HEK293 (cell line): ENCODE results near the gene HSD11B1.

Source experiments
- CTCF ChIA-PET: fragments of 350-600 bp; formaldehyde crosslinking; extraction: SDS; loops from one replicate; lab custom pipeline; 2021; ENCODE audit warnings: antibody characterized with exemption; lab: Yijun Ruan, JAX
- POLR2A ChIA-PET: fragments of 300-600 bp; formaldehyde crosslinking; extraction: SDS; loops from one replicate; lab custom pipeline; 2020; ENCODE audit warnings: antibody characterized with exemption, inconsistent platforms; lab: Yijun Ruan, JAX
- H3K27ac ChIP-seq: fragments of 200-500 bp; sonication (Bioruptor generic); 2 replicates; pipeline ENCODE4 v1.5.1; 2014; ENCODE audit warnings: low read depth, low read length, control low read depth, inconsistent platforms; ENCODE audit errors: extremely low read depth
- H3K36me3 ChIP-seq, 2 experiments: fragments of 200-500 bp in 1 of 2; sonication (Bioruptor generic) in 1 of 2; 1 replicate in 1 of 2; 2 replicates in 1 of 2; pipeline ENCODE4 v1.5.1; 2014 to 2017; ENCODE audit warnings: inconsistent platforms in 2 of 2, low read length in 2 of 2; ENCODE audit not compliant: control insufficient read depth in 2 of 2, insufficient read depth in 1 of 2
- H3K4me1 ChIP-seq: fragments of 200-500 bp; sonication (Bioruptor generic); 2 replicates; pipeline ENCODE4 v1.5.1; 2014; ENCODE audit warnings: mild to moderate bottlenecking, low read length, inconsistent platforms; ENCODE audit not compliant: control insufficient read depth, insufficient read depth
- H3K4me3 ChIP-seq: 2 replicates; pipeline ENCODE4 v1.5.1; 2011; ENCODE audit warnings: low read depth, mild to moderate bottlenecking, control low read depth, low read length, moderate library complexity
- H3K9me3 ChIP-seq: fragments of 200-500 bp; sonication (Bioruptor generic); 2 replicates; pipeline ENCODE4 v1.5.1; 2014; ENCODE audit warnings: low read depth, low read length, inconsistent platforms; ENCODE audit not compliant: control insufficient read depth, insufficient read depth
- GLIS1 ChIP-seq: fragments of 450-650 bp; formaldehyde crosslinking; IDR thresholded peaks from 2 replicates; pipeline ENCODE4 v1.5.1; 2016; ENCODE audit warnings: missing biosample characterization, missing genetic modification characterization
- KLF1 ChIP-seq: fragments of 450-650 bp; formaldehyde crosslinking; IDR thresholded peaks from 2 replicates; pipeline ENCODE4 v1.5.1; 2016; ENCODE audit warnings: missing biosample characterization, missing genetic modification characterization
- MYNN ChIP-seq: fragments of 450-650 bp; formaldehyde crosslinking; IDR thresholded peaks from 2 replicates; pipeline ENCODE4 v1.5.1; 2016; ENCODE audit warnings: missing biosample characterization, missing genetic modification characterization, borderline replicate concordance
- OVOL3 ChIP-seq: fragments of 450-650 bp; formaldehyde crosslinking; IDR thresholded peaks from 2 replicates; pipeline ENCODE4 v1.5.1; 2016; ENCODE audit warnings: missing biosample characterization, missing genetic modification characterization
- PRDM1 ChIP-seq: fragments of 450-650 bp; formaldehyde crosslinking; IDR thresholded peaks from 2 replicates; pipeline ENCODE4; 2016; ENCODE audit warnings: missing biosample characterization, missing genetic modification characterization
- SALL2 ChIP-seq: fragments of 450-650 bp; formaldehyde crosslinking; IDR thresholded peaks from 2 replicates; pipeline ENCODE4 v1.5.0; 2017; ENCODE audit warnings: missing biosample characterization, mild to moderate bottlenecking, missing genetic modification characterization, borderline replicate concordance
- SCRT2 ChIP-seq: fragments of 450-650 bp; formaldehyde crosslinking; IDR thresholded peaks from 2 replicates; pipeline ENCODE4 v1.5.1; 2016; ENCODE audit warnings: missing biosample characterization, missing genetic modification characterization
- YY2 ChIP-seq: fragments of 450-650 bp; formaldehyde crosslinking; IDR thresholded peaks from 2 replicates; pipeline ENCODE4 v1.5.1; 2016; ENCODE audit warnings: missing biosample characterization, missing genetic modification characterization
- ZFP69B ChIP-seq: fragments of 450-650 bp; formaldehyde crosslinking; IDR thresholded peaks from 2 replicates; pipeline ENCODE4 v1.5.1; 2016; ENCODE audit warnings: missing biosample characterization, missing genetic modification characterization
- ZNF10 ChIP-seq: fragments of 450-650 bp; formaldehyde crosslinking; IDR thresholded peaks from 2 replicates; pipeline ENCODE4 v1.5.1; 2017; ENCODE audit warnings: missing biosample characterization, missing genetic modification characterization
- ZNF112 ChIP-seq: fragments of 450-650 bp; formaldehyde crosslinking; IDR thresholded peaks from 2 replicates; pipeline ENCODE4 v1.5.0; 2017; ENCODE audit warnings: missing biosample characterization, missing genetic modification characterization
- ZNF16 ChIP-seq: fragments of 450-650 bp; formaldehyde crosslinking; IDR thresholded peaks from 2 replicates; pipeline ENCODE4 v1.5.1; 2016; ENCODE audit warnings: low read depth, missing biosample characterization, missing genetic modification characterization
- ZNF19 ChIP-seq: fragments of 450-650 bp; formaldehyde crosslinking; IDR thresholded peaks from 2 replicates; pipeline ENCODE4; 2016; ENCODE audit warnings: missing biosample characterization, missing genetic modification characterization, low read depth
- ZNF202 ChIP-seq: fragments of 450-650 bp; formaldehyde crosslinking; IDR thresholded peaks from 2 replicates; pipeline ENCODE4 v1.5.1; 2016; ENCODE audit warnings: missing biosample characterization, missing genetic modification characterization, borderline replicate concordance
- ZNF341 ChIP-seq: fragments of 450-650 bp; formaldehyde crosslinking; IDR thresholded peaks from 2 replicates; pipeline ENCODE4; 2016; ENCODE audit warnings: low read depth, missing biosample characterization, missing genetic modification characterization
- ZNF350 ChIP-seq: fragments of 450-650 bp; formaldehyde crosslinking; IDR thresholded peaks from 2 replicates; pipeline ENCODE4 v1.5.0; 2017; ENCODE audit warnings: missing biosample characterization, mild to moderate bottlenecking, missing genetic modification characterization
- ZNF391 ChIP-seq: fragments of 450-650 bp; formaldehyde crosslinking; IDR thresholded peaks from 2 replicates; pipeline ENCODE4 v1.5.1; 2016; ENCODE audit warnings: low read depth, missing biosample characterization, missing genetic modification characterization, borderline replicate concordance
- ZNF548 ChIP-seq: fragments of 450-650 bp; formaldehyde crosslinking; IDR thresholded peaks from 2 replicates; pipeline ENCODE4 v1.5.1; 2016; ENCODE audit warnings: missing biosample characterization, missing genetic modification characterization
- ZNF629 ChIP-seq: fragments of 450-650 bp; formaldehyde crosslinking; IDR thresholded peaks from 2 replicates; pipeline ENCODE4 v1.5.1; 2017; ENCODE audit warnings: missing biosample characterization, missing genetic modification characterization
- ZNF670 ChIP-seq: fragments of 450-650 bp; formaldehyde crosslinking; IDR thresholded peaks from 2 replicates; pipeline ENCODE4 v1.5.1; 2016; ENCODE audit warnings: missing biosample characterization, missing genetic modification characterization, low read depth
- TF ChIP-seq, protein P1 (sequence below): fragments of 450-650 bp; formaldehyde crosslinking; IDR thresholded peaks from 2 replicates; pipeline ENCODE4 v1.5.1; 2017; ENCODE audit warnings: missing biosample characterization, missing genetic modification characterization
- TF ChIP-seq, protein P2 (sequence below): fragments of 450-650 bp; formaldehyde crosslinking; conservative IDR thresholded peaks from 2 replicates; pipeline ENCODE4 v1.5.1; 2016; ENCODE audit warnings: low read depth, missing biosample characterization, missing genetic modification characterization

Gene HSD11B1

DNA sequence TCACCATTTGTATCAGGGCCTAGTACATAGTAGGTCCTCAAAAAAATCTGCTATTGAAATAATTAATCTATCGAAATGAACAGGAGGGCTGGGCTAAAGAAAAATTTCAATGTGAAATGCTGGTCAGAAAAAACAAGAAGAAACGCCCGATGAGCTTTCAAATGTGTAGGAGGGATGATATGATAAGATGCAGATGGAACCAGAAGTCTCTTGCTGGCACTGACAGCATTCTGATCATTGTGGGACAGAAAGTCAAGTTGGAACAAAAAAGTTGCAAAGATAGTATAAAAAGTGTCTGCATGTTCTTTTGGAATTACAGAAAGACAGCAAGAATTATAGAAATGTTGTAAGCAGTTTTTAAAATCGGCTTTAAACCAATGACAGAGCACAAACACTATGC, 18.3 kb upstream of the HSD11B1 start (continued):
- TF ChIP-seq ZNF670 (tag by site-specific recombination): no peak
- TF ChIP-seq, all 188 proteins: peak for 0

DNA sequence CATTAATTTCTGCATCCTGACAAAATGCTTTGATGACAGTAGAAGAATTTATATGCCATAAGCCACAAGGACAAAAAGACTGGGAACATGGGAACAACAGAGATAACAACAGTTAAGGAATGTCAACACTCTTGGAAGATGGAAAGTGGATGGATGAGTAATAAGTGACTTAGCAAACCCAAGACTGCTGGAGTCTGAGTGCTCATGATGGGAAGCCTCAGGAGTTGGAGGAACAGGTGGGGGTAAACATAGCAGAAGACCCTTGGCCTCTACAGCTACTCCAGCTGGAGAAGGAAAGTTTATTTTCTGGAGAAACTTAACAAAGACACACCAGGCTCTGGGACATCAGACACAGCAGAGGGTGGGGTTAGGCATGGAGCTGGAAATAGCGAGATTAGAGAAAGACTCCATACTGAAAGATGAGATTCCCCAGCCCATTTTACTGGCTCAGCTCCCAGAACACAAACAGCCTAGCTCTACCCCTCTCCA, 15.9 kb upstream of the HSD11B1 start:
- Histone ChIP-seq H3K9me3 (no peaks in the 10 kb centered on the region), H3K4me1 (no peaks in the 10 kb centered on the region), H3K36me3 (no peaks in the 10 kb centered on the region), H3K27ac (no peak overlapping the region), H3K4me3 (no peak overlapping the region)
- ChIA-PET POLR2A (no interaction called here), CTCF (interaction anchor here (0.6 to 8.2 kb wide), 14 partner anchors 9 to 623 kb away, joined by 3 to 75 read pairs (median 4); partner anchors contain the start of genes G0S2 and LAMB3)
- TF ChIP-seq, protein P1, sequence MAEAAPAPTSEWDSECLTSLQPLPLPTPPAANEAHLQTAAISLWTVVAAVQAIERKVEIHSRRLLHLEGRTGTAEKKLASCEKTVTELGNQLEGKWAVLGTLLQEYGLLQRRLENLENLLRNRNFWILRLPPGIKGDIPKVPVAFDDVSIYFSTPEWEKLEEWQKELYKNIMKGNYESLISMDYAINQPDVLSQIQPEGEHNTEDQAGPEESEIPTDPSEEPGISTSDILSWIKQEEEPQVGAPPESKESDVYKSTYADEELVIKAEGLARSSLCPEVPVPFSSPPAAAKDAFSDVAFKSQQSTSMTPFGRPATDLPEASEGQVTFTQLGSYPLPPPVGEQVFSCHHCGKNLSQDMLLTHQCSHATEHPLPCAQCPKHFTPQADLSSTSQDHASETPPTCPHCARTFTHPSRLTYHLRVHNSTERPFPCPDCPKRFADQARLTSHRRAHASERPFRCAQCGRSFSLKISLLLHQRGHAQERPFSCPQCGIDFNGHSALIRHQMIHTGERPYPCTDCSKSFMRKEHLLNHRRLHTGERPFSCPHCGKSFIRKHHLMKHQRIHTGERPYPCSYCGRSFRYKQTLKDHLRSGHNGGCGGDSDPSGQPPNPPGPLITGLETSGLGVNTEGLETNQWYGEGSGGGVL: peak; percentile 48
- TF ChIP-seq ZNF548 (tag by site-specific recombination) (no peak), KLF1 (tag by site-specific recombination) (0 out of 2 replicates have a peak, but pooled peaks have one; percentile 8), PRDM1 (tag by site-specific recombination) (peak; percentile 50; the same call in 1 of the 2 replicates), SCRT2 (tag by site-specific recombination) (0 out of 2 replicates have a peak, but pooled peaks have one; percentile 19), ZNF112 (tag by site-specific recombination) (no peak)

DNA sequence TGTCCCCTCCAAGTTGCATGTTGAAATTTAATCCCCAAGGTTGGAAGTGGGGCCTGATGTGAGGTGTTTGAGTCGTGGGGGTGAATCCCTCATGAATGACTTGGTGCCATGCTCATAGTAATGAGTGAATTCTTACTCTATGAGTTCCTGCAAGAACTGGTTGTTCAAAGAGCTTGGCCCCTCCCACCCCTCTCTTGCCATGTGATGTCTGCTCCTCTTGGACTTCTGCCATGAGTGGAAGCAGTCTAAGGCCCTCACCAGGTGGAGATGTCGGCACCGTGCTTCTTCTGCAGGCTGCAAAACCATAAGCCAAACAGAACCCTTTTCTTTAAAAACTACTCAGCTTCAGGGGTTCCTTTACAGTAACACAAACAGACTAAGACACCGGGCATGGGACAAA, 15.2 kb upstream of the HSD11B1 start:
- H3K36me3 ChIP-seq: no peaks in the 10 kb centered on the region
- no peak overlapping the region for H3K4me3 ChIP-seq
- ChIA-PET CTCF (interaction anchor here (0.5 to 8.2 kb wide), 13 partner anchors 9 to 622 kb away, joined by 3 to 75 read pairs (median 3); partner anchors contain the start of gene LAMB3), POLR2A (interaction anchor here (0.6 kb wide), 1 partner anchor 174 kb away, joined by 3 read pairs; no protein-coding TSS in a partner anchor)
- H3K4me1 ChIP-seq: no peaks in the 10 kb centered on the region
- no peaks in the 10 kb centered on the region for H3K9me3 ChIP-seq
- TF ChIP-seq ZNF10 (tag by site-specific recombination) (0 out of 2 replicates have a peak, but pooled peaks have one; percentile 15), SALL2 (tag by site-specific recombination) (no peak)
- no peak overlapping the region for H3K27ac ChIP-seq

DNA sequence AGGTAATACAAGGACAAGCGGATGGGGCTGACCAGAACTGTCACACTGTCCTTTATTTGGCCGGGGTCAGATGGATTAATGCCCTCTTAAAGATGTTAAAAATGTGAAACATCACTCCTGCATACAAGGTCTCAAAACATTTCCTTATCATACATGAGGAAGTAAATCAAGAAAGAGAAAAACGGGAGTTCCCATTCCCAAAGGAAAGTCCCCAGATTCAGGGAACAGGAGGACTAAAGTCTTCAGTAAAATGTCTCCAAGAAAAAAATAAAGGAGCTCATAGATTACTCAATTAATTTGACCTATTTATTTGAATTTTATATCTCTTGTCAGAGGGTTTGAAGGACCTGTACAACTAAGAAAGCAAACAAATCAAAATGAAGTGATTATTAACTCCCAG, 13.4 kb upstream of the HSD11B1 start:
- Histone ChIP-seq H3K9me3 (no peaks in the 10 kb centered on the region), H3K27ac (no peak overlapping the region), H3K36me3 (no peaks in the 10 kb centered on the region), H3K4me1 (no peaks in the 10 kb centered on the region), H3K4me3 (no peak overlapping the region)
- CTCF ChIA-PET: interaction anchor here (0.7 to 8.2 kb wide), 7 partner anchors 38 to 125 kb away, joined by 3 to 75 read pairs (median 7); no protein-coding TSS in a partner anchor
- POLR2A ChIA-PET: no interaction called here
- TF ChIP-seq ZNF391 (tag by site-specific recombination): no peak
- TF ChIP-seq MYNN: no peak
- TF ChIP-seq ZNF16 (tag by site-specific recombination): no peak

DNA sequence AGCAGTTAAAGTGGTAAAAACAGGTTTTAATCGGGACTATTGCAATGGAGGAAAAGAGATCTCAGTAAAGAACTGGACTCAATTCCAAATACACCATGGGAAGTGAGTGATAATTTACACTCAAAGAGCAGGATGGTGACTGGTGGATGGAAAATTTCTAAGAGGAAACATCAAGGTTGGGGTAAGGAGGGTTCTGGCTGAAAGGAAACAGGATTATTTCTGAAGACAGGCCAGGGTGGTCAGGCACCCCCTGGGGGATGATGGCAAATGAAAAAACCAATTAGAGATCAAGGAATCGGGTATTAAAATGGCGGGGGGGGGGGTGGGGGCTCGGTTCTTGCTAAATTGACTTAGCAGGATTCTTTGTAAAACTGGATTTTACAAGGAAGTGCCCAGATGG, 12.3 kb upstream of the HSD11B1 start:
- CTCF ChIA-PET: interaction anchor here (0.6 to 8.2 kb wide), 13 partner anchors 10 to 1669 kb away, joined by 3 to 75 read pairs (median 5); no protein-coding TSS in a partner anchor
- Histone ChIP-seq H3K27ac (no peak overlapping the region), H3K4me3 (no peak overlapping the region), H3K9me3 (no peaks in the 10 kb centered on the region), H3K4me1 (no peaks in the 10 kb centered on the region), H3K36me3 (no peaks in the 10 kb centered on the region)
- POLR2A ChIA-PET: interaction anchor here (0.6 kb wide), 1 partner anchor 17 kb away, joined by 4 read pairs; the partner anchor contains the start of gene G0S2
- TF ChIP-seq ZNF350 (tag by site-specific recombination): no peak
- TF ChIP-seq PRDM1 (tag by site-specific recombination): no peak
- no peak for TF ChIP-seq YY2 (tag by site-specific recombination)
- TF ChIP-seq ZNF19 (tag by site-specific recombination): no peak
- TF ChIP-seq, protein P2, sequence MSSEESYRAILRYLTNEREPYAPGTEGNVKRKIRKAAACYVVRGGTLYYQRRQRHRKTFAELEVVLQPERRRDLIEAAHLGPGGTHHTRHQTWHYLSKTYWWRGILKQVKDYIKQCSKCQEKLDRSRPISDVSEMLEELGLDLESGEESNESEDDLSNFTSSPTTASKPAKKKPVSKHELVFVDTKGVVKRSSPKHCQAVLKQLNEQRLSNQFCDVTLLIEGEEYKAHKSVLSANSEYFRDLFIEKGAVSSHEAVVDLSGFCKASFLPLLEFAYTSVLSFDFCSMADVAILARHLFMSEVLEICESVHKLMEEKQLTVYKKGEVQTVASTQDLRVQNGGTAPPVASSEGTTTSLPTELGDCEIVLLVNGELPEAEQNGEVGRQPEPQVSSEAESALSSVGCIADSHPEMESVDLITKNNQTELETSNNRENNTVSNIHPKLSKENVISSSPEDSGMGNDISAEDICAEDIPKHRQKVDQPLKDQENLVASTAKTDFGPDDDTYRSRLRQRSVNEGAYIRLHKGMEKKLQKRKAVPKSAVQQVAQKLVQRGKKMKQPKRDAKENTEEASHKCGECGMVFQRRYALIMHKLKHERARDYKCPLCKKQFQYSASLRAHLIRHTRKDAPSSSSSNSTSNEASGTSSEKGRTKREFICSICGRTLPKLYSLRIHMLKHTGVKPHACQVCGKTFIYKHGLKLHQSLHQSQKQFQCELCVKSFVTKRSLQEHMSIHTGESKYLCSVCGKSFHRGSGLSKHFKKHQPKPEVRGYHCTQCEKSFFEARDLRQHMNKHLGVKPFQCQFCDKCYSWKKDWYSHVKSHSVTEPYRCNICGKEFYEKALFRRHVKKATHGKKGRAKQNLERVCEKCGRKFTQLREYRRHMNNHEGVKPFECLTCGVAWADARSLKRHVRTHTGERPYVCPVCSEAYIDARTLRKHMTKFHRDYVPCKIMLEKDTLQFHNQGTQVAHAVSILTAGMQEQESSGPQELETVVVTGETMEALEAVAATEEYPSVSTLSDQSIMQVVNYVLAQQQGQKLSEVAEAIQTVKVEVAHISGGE (tag by site-specific recombination): no peak
- TF ChIP-seq ZNF112 (tag by site-specific recombination): no peak
- TF ChIP-seq GLIS1 (tag by site-specific recombination): no peak
- TF ChIP-seq ZNF341 (tag by site-specific recombination): no peak
- TF ChIP-seq ZNF629 (tag by site-specific recombination): no peak
- TF ChIP-seq ZFP69B (tag by site-specific recombination): no peak
- TF ChIP-seq ZNF202 (tag by site-specific recombination): no peak
- TF ChIP-seq OVOL3 (tag by site-specific recombination): no peak
